Measurements from ENCODE around the gene TRMT112.

Gene TRMT112

GRCh38 chr11:64291752-64292459 is 25.5 kb downstream of the TRMT112 start:
- no peak for DNase-seq (ENCODE audit: insufficient read length)
- no peak for FAIRE-seq
- TF ChIP-seq POLR2A (IDR thresholded peaks at IDR 0.05; ENCODE audit: low read depth, low read length) (no peak), TAF1 (IDR thresholded peaks at IDR 0.05; ENCODE audit: borderline replicate concordance, low read depth, low read length) (no peak), POLR2AphosphoS5 (IDR thresholded peaks at IDR 0.05; ENCODE audit: low read depth, low read length) (no peak)

- no peak for DNase-seq (ENCODE audit: insufficient read length)
- no peak for TF ChIP-seq POLR2A (IDR thresholded peaks at IDR 0.05; ENCODE audit: low read depth, low read length)
- TF ChIP-seq TAF1 (IDR thresholded peaks at IDR 0.05; ENCODE audit: borderline replicate concordance, low read depth, low read length), result no peak
- no peak for TF ChIP-seq POLR2AphosphoS5 (IDR thresholded peaks at IDR 0.05; ENCODE audit: low read depth, low read length)
- FAIRE-seq, result no peak
Observed at GRCh38 chr11:64291262-64291751, 26.1 kb downstream of the TRMT112 start, which contains the start of gene KCNK4. Gene KCNK4, plus strand, starts transcription at chr11:64291302. Its CDS starts 1,717 bp downstream, at chr11:64293019.

GRCh38 chr11:64290352-64291261 is 26.8 kb downstream of the TRMT112 start:
- no peak for DNase-seq (ENCODE audit: insufficient read length)
- TF ChIP-seq POLR2AphosphoS5 (IDR thresholded peaks at IDR 0.05; ENCODE audit: low read depth, low read length) (no peak), TAF1 (IDR thresholded peaks at IDR 0.05; ENCODE audit: borderline replicate concordance, low read depth, low read length) (no peak), POLR2A (IDR thresholded peaks at IDR 0.05; ENCODE audit: low read depth, low read length) (no peak)
- no peak for FAIRE-seq

- TF ChIP-seq TAF1 (IDR thresholded peaks at IDR 0.05; ENCODE audit: borderline replicate concordance, low read depth, low read length), result no peak
- TF ChIP-seq POLR2A (IDR thresholded peaks at IDR 0.05; ENCODE audit: low read depth, low read length), result no peak
- no peak for TF ChIP-seq POLR2AphosphoS5 (IDR thresholded peaks at IDR 0.05; ENCODE audit: low read depth, low read length)
- FAIRE-seq, result no peak
- DNase-seq (ENCODE audit: insufficient read length), result no peak
Observed at GRCh38 chr11:64289002-64289564, 28.3 kb downstream of the TRMT112 start.

GRCh38 chr11:64288353-64288750 is 29.0 kb downstream of the TRMT112 start:
- no peak for FAIRE-seq
- DNase-seq (ENCODE audit: insufficient read length), result no peak
- TF ChIP-seq POLR2A (IDR thresholded peaks at IDR 0.05; ENCODE audit: low read depth, low read length), result no peak
- TF ChIP-seq TAF1 (IDR thresholded peaks at IDR 0.05; ENCODE audit: borderline replicate concordance, low read depth, low read length), result no peak
- no peak for TF ChIP-seq POLR2AphosphoS5 (IDR thresholded peaks at IDR 0.05; ENCODE audit: low read depth, low read length)

- no peak for DNase-seq (ENCODE audit: insufficient read length)
- no peak for FAIRE-seq
- TF ChIP-seq POLR2A (IDR thresholded peaks at IDR 0.05; ENCODE audit: low read depth, low read length) (no peak), POLR2AphosphoS5 (IDR thresholded peaks at IDR 0.05; ENCODE audit: low read depth, low read length) (no peak), TAF1 (IDR thresholded peaks at IDR 0.05; ENCODE audit: borderline replicate concordance, low read depth, low read length) (no peak)
Observed at GRCh38 chr11:64287676-64288352, 29.5 kb downstream of the TRMT112 start.

GRCh38 chr11:64286801-64287159 is 30.6 kb downstream of the TRMT112 start:
- FAIRE-seq, result no peak
- DNase-seq (ENCODE audit: insufficient read length), result no peak
- no peak for TF ChIP-seq POLR2AphosphoS5 (IDR thresholded peaks at IDR 0.05; ENCODE audit: low read depth, low read length)
- TF ChIP-seq POLR2A (IDR thresholded peaks at IDR 0.05; ENCODE audit: low read depth, low read length), result no peak
- TF ChIP-seq TAF1 (IDR thresholded peaks at IDR 0.05; ENCODE audit: borderline replicate concordance, low read depth, low read length), result no peak

- TF ChIP-seq TAF1 (IDR thresholded peaks at IDR 0.05; ENCODE audit: borderline replicate concordance, low read depth, low read length), result no peak
- TF ChIP-seq POLR2A (IDR thresholded peaks at IDR 0.05; ENCODE audit: low read depth, low read length), result no peak
- no peak for TF ChIP-seq POLR2AphosphoS5 (IDR thresholded peaks at IDR 0.05; ENCODE audit: low read depth, low read length)
- DNase-seq (ENCODE audit: insufficient read length) (no peak), FAIRE-seq (peak; percentile 82)
Observed at GRCh38 chr11:64285885-64286800, 31.2 kb downstream of the TRMT112 start.

GRCh38 chr11:64284962-64285884 is 32.1 kb downstream of the TRMT112 start, which contains the start of gene GPR137:
Gene GPR137, plus strand, starts transcription at chr11:64285848. Its CDS starts 677 bp downstream, at chr11:64286525.
- DNase-seq (ENCODE audit: insufficient read length) (peak; percentile 97), FAIRE-seq (no peak)

More at GRCh38 chr11:64284962-64285884, 32.1 kb downstream of the TRMT112 start, which contains the start of gene GPR137:
- TF ChIP-seq POLR2A (IDR thresholded peaks at IDR 0.05; ENCODE audit: low read depth, low read length) (no peak), TAF1 (IDR thresholded peaks at IDR 0.05; ENCODE audit: borderline replicate concordance, low read depth, low read length) (no peak), POLR2AphosphoS5 (IDR thresholded peaks at IDR 0.05; ENCODE audit: low read depth, low read length) (0 out of 2 replicates have a peak, but pooled peaks have one; percentile 20)
